ENCODE measurements around the gene CHCHD6. TPM values are rescaled to one million over a fixed set of nuclear protein-coding genes. Genes with fewer than 3 reads are reported as not detected.

Gene CHCHD6
- total RNA-seq, 2 experiments from 2014 or later, result 12.7 to 13.1 TPM

DNA sequence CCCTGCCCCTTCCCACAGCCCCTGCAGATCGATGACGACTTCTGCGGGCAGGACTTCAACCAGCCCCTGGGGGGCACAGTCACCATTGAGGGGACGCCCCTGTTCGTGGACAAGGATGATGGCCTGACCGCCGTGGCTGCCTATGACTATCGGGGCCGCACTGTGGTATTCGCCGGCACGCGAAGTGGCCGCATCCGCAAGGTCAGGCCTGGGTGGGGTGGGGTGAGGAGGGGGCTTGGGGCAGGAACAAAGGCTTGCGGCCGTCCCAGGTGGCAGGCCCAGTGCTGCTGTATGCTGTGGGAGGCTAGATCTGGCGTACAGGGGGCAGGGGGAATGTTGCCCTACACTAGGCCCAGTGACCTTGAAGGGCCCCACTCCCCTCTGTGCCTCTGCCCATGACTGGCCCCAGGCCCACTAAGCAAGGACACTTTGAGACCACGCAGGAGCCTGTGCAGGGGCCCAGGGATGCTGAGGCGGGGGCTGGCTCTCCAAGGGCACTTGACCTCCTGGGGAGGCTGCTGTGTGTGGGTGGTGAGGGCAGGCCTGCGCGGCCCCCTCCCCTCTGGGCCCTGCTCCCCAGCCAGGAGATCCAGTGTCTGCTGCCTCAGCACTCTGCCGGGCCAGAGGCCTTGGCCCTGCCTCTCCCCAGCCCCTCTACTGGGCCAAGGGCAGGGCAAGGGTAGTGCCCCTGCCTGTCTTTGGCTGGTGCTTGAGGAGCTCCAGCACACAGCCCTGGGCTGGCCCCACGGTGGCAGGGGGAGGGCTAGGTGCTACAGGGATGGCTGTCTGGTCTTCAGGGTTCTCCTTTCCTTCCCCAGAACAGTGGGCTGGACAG, 287.5 kb downstream of the CHCHD6 start:
- intact Hi-C loops (cut with micrococcal nuclease), result no loop called here
- ChIA-PET CTCF (interaction anchor here (0.8 kb wide), 1 partner anchor 9 kb away, joined by 3 read pairs; the partner anchor contains the start of gene PLXNA1), POLR2A (no interaction called here)
- Mint-ChIP-seq H3K27me3 (no peaks in the 10 kb centered on the region), H3K27ac (no peak overlapping the region), H3K36me3 (peaks cover 4% of the 10 kb centered on the region), H3K4me3 (no peak overlapping the region), H3K4me1 (ENCODE audit: low read depth) (no peaks in the 10 kb centered on the region), H3K9me3 (no peaks in the 10 kb centered on the region)
- DNase-seq, result no peak

DNA sequence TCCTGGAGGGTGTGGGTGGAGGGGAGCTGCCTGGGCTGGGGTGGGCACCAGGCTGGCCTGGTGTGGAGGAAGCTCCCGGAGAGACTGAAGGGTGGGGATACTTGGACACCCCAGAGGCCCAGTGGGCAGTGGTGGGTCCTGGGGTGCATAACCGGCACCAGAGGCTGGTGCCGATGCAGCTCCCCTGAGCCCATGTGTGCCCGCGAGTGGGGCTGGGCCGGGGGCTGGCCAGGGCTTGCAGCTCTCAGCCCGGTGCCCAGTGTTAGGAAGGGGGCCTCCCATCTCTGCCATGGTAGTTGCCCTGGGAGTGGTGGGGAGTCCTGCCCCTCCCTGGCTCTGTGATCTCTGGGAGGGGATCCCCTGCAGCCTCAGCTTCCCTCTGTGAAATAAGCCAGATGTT, 288.2 kb downstream of the CHCHD6 start:
- DNase-seq, result no peak
- CTCF ChIA-PET, result interaction anchor here (0.8 kb wide), 1 partner anchor 10 kb away, joined by 3 read pairs; the partner anchor contains the start of gene PLXNA1
- Mint-ChIP-seq H3K9me3 (no peaks in the 10 kb centered on the region), H3K27ac (no peak overlapping the region), H3K36me3 (peaks cover 4% of the 10 kb centered on the region), H3K27me3 (no peaks in the 10 kb centered on the region), H3K4me1 (ENCODE audit: low read depth) (no peaks in the 10 kb centered on the region), H3K4me3 (no peak overlapping the region)
- POLR2A ChIA-PET, result no interaction called here
- intact Hi-C loops (cut with micrococcal nuclease), result no loop called here

DNA sequence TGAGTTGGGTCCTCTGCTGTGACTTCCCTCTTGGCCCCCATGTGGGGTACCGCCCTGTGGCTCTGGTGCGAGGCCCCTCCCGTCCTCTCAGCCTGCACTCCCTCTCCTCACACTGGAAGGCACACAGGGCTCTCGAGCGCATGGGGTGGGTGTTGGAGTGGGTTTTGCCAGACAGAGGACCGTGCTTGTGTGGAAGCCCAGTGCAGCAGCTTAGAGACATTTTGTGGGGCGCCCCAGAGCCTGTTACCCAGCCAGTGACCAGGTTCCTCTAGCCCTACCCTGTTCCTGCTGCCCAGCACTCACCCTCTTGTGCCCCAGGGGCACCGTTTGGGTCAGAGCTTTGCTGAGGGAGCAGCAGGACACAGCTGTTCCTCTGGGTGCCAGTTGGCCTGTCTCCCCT, 288.7 kb downstream of the CHCHD6 start:
- no peak for DNase-seq
- ChIA-PET CTCF (interaction anchor here (0.8 kb wide), 1 partner anchor 10 kb away, joined by 3 read pairs; the partner anchor contains the start of gene PLXNA1), POLR2A (no interaction called here)
- H3K9me3 Mint-ChIP-seq, result no peaks in the 10 kb centered on the region
- no peaks in the 10 kb centered on the region for H3K4me1 Mint-ChIP-seq (ENCODE audit: low read depth)
- H3K4me3 Mint-ChIP-seq, result no peak overlapping the region
- intact Hi-C loops (cut with micrococcal nuclease), result no loop called here
- no peaks in the 10 kb centered on the region for H3K27me3 Mint-ChIP-seq
- H3K27ac Mint-ChIP-seq, result no peak overlapping the region
- H3K36me3 Mint-ChIP-seq, result peaks cover 4% of the 10 kb centered on the region

DNA sequence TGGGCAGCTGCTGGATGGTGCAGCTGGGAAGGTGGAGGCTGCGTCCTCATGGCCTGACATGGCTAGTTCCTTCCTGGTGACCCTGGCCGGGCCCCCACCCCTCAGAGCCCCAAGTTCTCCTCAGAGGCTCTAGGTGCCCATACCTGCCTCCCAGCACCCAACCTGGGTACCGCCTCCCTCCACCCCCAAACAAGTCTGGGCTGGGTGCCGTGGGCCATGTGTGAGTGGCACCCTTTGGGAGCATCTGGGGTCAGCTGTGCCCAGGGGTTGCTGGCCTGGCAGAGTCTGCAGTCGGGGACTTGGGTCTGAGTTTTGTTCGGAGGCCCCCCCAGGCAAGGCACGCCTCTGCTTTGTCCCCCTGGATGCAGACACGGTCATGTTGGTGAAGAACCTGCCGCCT, 289.4 kb downstream of the CHCHD6 start:
- no peaks in the 10 kb centered on the region for H3K4me1 Mint-ChIP-seq (ENCODE audit: low read depth)
- intact Hi-C loops (cut with micrococcal nuclease), result no loop called here
- H3K36me3 Mint-ChIP-seq, result peaks cover 4% of the 10 kb centered on the region
- no peak for DNase-seq
- POLR2A ChIA-PET, result no interaction called here
- H3K4me3 Mint-ChIP-seq, result no peak overlapping the region
- CTCF ChIA-PET, result no interaction called here
- H3K9me3 Mint-ChIP-seq, result no peaks in the 10 kb centered on the region
- H3K27me3 Mint-ChIP-seq, result no peaks in the 10 kb centered on the region
- H3K27ac Mint-ChIP-seq, result no peak overlapping the region

DNA sequence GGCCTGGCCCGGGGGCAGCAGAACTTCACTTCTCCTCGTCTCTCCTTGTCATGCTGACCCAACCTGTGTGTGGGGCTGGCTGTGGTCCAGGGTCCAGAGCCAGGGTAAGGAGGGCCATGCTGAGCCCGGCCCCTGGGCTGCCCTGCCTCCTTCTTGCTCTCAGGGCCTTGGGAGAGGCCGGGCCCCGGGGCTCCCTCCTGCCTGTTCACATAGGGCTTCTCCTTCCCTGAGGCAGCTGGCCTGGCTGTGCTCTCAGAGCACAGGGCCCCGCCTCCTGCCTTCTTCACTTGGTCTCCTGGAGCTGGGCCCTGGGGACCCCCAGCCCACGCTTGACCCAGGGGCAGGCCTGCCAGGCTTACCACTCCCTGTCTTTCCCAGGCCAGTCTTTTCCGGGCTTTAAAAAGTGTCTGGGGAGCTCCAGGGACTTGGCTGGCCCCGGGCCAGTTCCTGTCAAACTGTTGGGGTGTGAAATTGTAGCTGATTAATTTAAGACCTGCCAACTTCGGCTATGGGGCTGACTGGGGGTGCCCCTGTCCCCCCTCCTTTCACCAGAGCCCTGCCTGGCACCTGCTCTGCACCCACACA, 290.7 kb downstream of the CHCHD6 start:
- no peak overlapping the region for H3K27ac Mint-ChIP-seq
- POLR2A ChIA-PET, result no interaction called here
- CTCF ChIA-PET, result no interaction called here

DNA sequence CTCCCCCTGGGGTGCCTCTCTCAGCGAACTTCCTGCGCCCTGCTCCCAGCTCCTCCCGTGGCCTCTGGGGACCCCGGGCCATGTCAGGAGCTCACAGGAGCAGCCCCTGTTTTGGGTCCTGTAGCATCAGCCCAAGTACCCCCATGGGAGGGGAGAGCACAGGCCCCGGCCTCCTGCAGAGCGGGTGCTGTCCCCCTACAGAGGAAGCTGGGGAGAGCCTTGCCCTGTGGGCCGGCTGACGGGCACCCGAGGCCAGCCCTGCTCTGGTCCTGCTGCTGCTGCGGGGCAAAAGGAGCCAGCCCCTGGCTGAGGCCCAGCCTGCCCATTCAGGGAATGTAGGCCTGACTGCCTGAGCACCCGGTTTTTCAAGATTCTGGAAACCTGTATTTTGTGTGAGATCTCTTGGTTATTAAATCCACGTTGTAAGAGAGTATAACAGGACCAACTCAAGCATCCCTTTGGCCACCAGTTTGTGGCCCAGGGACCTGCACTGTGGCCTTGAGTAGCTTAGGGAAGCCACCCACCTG, 291.3 kb downstream of the CHCHD6 start:
- no peak overlapping the region for H3K4me3 Mint-ChIP-seq
- intact Hi-C loops (cut with micrococcal nuclease), result no loop called here
- H3K4me1 Mint-ChIP-seq (ENCODE audit: low read depth), result no peaks in the 10 kb centered on the region
- ChIA-PET CTCF (interaction anchor here (0.7 to 1.2 kb wide), 2 partner anchors 58 to 242 kb away, joined by 3 read pairs; no protein-coding TSS in a partner anchor), POLR2A (no interaction called here)
- H3K9me3 Mint-ChIP-seq, result no peaks in the 10 kb centered on the region
- DNase-seq, result no peak
- no peaks in the 10 kb centered on the region for H3K27me3 Mint-ChIP-seq
- H3K36me3 Mint-ChIP-seq, result no peaks in the 10 kb centered on the region
- no peak overlapping the region for H3K27ac Mint-ChIP-seq

More for the DNA sequence above, 290.7 kb downstream of the CHCHD6 start:
- no peaks in the 10 kb centered on the region for H3K36me3 Mint-ChIP-seq
- DNase-seq, result no peak
- H3K9me3 Mint-ChIP-seq, result no peaks in the 10 kb centered on the region
- no peak overlapping the region for H3K4me3 Mint-ChIP-seq
- intact Hi-C loops (cut with micrococcal nuclease), result no loop called here
- no peaks in the 10 kb centered on the region for H3K4me1 Mint-ChIP-seq (ENCODE audit: low read depth)
- no peaks in the 10 kb centered on the region for H3K27me3 Mint-ChIP-seq

DNA sequence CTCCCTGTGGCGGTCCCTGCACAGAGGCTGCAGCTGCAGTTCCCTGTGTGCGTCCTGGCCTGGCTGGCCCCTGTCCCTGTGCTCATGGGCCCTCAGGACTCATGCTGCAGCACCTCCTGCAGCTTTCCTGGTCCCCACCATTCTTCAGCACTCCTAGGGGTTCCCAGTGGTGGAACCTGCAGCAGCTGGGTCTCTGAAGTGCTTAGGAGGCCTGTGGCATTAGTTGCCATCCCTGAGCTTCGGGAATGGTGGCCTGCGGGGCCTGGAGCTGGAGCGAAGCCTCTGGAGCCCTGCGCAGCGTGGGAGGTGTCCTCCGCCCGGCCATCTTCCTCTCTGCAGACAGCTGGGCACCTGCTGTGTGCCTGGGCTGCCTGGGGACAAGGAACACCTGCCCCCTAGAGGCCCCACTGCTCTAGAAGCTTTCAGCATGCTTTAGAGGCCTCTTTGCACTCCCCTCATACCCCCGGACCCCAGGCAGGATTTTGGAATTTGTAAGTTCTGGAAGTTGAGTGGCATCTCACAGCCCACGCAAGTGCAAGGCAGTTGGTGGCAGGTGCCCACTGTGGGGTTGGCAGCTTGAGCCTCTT, 292.0 kb downstream of the CHCHD6 start:
- POLR2A ChIA-PET, result no interaction called here
- H3K9me3 Mint-ChIP-seq, result no peaks in the 10 kb centered on the region
- CTCF ChIA-PET, result interaction anchor here (0.7 to 1.2 kb wide), 3 partner anchors 59 to 243 kb away, joined by 3 read pairs; no protein-coding TSS in a partner anchor
- H3K36me3 Mint-ChIP-seq, result no peaks in the 10 kb centered on the region
- intact Hi-C loops (cut with micrococcal nuclease), result no loop called here
- H3K27me3 Mint-ChIP-seq, result no peaks in the 10 kb centered on the region
- no peak overlapping the region for H3K4me3 Mint-ChIP-seq
- no peak for DNase-seq
- no peaks in the 10 kb centered on the region for H3K4me1 Mint-ChIP-seq (ENCODE audit: low read depth)
- H3K27ac Mint-ChIP-seq, result no peak overlapping the region

DNA sequence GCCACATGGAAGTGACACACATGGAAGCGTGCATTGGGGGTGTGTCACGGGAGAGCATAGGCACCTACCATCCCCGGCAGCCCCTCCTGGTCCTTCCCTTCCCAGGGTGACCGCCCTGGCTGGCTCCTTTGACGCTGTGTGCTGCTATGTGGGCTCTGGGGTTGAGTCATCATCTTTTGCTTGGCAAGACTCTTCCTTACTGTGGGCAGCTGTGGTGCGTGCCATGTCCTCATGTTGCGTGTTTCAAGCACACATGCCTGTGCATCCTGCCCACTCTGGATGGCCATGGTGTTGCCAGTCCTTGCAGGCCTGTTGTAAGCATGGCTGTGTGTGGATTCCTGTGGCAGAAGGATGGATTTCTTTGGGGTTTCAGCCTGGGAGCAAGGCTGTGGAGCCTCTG, 292.9 kb downstream of the CHCHD6 start:
- Mint-ChIP-seq H3K9me3 (no peaks in the 10 kb centered on the region), H3K4me3 (no peak overlapping the region), H3K27me3 (no peaks in the 10 kb centered on the region), H3K4me1 (ENCODE audit: low read depth) (no peaks in the 10 kb centered on the region), H3K27ac (no peak overlapping the region), H3K36me3 (no peaks in the 10 kb centered on the region)
- DNase-seq, result no peak
- CTCF ChIA-PET, result interaction anchor here (1.2 kb wide), 1 partner anchor 244 kb away, joined by 3 read pairs; no protein-coding TSS in a partner anchor
- intact Hi-C loops (cut with micrococcal nuclease), result no loop called here
- POLR2A ChIA-PET, result no interaction called here

DNA sequence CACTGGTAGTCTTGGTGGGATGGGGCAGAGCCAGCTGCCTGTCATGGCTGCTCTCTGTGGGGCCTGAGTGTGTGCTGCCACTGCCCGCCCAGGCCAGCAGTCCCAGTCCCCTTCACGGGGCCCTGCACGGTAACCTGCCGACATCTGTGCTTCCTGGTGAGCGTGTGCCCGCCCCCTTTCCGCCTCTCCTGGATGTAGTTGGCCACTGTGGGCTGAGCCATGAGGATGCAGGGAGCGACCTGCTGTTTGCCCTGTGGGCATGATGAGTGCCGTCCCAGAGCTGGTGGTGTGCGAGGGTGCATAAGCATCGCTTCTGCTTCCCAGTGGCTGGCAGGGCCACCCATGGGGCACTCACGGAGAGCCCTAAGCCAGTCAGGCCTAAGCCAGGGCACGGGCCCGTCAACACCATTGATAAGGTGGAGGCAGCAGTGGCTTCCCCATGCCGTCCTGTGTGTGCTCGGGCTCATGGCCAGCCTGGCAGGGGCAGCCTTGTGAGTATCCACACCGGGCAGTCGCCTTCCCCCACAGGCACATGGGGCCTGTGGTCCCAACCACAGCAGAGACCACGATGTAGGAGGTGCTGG, 293.5 kb downstream of the CHCHD6 start:
- H3K27ac Mint-ChIP-seq, result no peak overlapping the region
- H3K4me3 Mint-ChIP-seq, result no peak overlapping the region
- H3K36me3 Mint-ChIP-seq, result no peaks in the 10 kb centered on the region
- H3K4me1 Mint-ChIP-seq (ENCODE audit: low read depth), result no peaks in the 10 kb centered on the region
- intact Hi-C loops (cut with micrococcal nuclease), result no loop called here
- DNase-seq, result no peak
- H3K9me3 Mint-ChIP-seq, result no peaks in the 10 kb centered on the region
- POLR2A ChIA-PET, result no interaction called here
- H3K27me3 Mint-ChIP-seq, result no peaks in the 10 kb centered on the region
- CTCF ChIA-PET, result no interaction called here

DNA sequence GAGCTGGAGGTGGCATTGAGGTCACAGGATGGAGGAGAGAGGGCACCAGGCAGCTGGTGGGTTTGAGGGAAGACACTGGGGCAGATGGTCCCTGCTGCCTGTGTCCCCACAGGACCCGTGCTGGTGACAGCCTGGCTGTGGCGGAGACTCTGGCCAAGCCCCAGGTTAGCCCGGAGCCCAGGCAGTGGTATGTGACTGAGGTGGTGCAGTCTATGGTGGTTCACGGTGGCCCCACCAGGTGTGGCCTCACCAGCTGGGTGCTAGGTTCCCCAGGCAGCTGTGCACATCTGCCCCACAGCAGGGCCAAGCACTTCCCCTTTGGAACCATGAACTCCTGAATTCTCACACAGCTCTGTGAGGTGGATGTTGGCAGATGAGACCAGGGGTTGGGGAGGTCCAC, 294.3 kb downstream of the CHCHD6 start:
- no peak for DNase-seq
- POLR2A ChIA-PET, result no interaction called here
- H3K27ac Mint-ChIP-seq, result no peak overlapping the region
- no peaks in the 10 kb centered on the region for H3K36me3 Mint-ChIP-seq
- no peaks in the 10 kb centered on the region for H3K9me3 Mint-ChIP-seq
- no peaks in the 10 kb centered on the region for H3K27me3 Mint-ChIP-seq
- H3K4me1 Mint-ChIP-seq (ENCODE audit: low read depth), result no peaks in the 10 kb centered on the region
- CTCF ChIA-PET, result no interaction called here
- intact Hi-C loops (cut with micrococcal nuclease), result no loop called here
- no peak overlapping the region for H3K4me3 Mint-ChIP-seq

DNA sequence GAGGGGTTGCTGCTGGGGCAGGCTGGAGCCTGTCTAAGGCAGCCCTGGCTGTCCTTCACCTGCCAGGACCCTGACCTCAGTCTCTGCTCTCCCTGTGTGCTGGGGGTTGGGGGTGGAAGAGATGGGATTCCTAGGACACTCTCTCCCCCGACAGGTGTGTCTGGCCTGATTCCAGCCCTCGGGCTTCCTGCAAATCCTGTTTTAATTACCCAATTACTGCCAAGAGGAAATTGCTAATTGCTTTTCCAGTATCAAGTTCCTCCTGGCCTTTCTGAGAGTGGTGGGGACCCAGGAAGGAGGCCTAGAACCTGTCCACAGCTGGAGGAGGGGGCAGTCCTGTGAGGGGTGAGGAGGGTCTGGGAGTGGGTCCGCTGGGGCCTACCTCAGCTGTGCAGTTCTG, 294.7 kb downstream of the CHCHD6 start:
- intact Hi-C loops (cut with micrococcal nuclease), result no loop called here
- Mint-ChIP-seq H3K27me3 (no peaks in the 10 kb centered on the region), H3K4me1 (ENCODE audit: low read depth) (no peaks in the 10 kb centered on the region), H3K27ac (no peak overlapping the region), H3K4me3 (no peak overlapping the region), H3K9me3 (no peaks in the 10 kb centered on the region), H3K36me3 (no peaks in the 10 kb centered on the region)
- ChIA-PET CTCF (no interaction called here), POLR2A (no interaction called here)
- DNase-seq, result no peak

DNA sequence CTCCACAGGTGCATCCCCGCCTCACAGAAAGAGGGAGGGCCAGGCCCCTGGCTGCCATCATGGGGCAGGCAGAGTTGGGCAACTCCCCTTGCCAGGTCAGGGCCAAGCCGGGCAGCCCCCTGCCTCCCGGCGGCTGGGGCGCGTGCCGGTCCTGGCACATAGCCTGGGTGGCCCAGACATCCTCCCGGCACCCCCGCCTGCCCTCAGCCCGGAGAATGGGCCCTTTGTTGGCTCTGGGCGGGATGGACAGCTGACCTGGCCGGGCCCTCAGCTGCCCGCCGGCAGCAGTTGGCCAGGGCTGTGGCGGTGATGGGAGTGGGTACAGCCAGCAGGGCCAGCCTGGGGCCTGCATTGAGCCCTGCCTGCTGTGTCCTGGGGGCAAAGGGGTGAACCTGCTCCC, 295.3 kb downstream of the CHCHD6 start:
- Mint-ChIP-seq H3K27me3 (no peaks in the 10 kb centered on the region), H3K4me1 (ENCODE audit: low read depth) (no peaks in the 10 kb centered on the region), H3K36me3 (no peaks in the 10 kb centered on the region), H3K4me3 (no peak overlapping the region), H3K27ac (no peak overlapping the region), H3K9me3 (no peaks in the 10 kb centered on the region)
- ChIA-PET POLR2A (no interaction called here), CTCF (no interaction called here)
- no peak for DNase-seq
- intact Hi-C loops (cut with micrococcal nuclease), result no loop called here
